Fibroblast of skin of abdomen (primary cell): ENCODE measurements around the gene CACHD1.
"Not testable (repeated sequence)": the region's sequence is repeated elsewhere in the genome, so short reads cannot be mapped to it uniquely, and the experiment has no call there.

Experiments
- DNase-seq: peaks from one replicate; pipeline ENCODE4 v3.0.0-alpha.2; 2013

CACHD1 gene

GRCh38 chr1:64597113-64597512, 127.2 kb downstream of the CACHD1 start:
- no peak for DNase-seq

- DNase-seq: peak; percentile 82
Measured at GRCh38 chr1:64598100-64598571, 128.2 kb downstream of the CACHD1 start.

GRCh38 chr1:64599242-64599641, 129.3 kb downstream of the CACHD1 start:
- DNase-seq: no peak

GRCh38 chr1:64601207-64601606, 131.3 kb downstream of the CACHD1 start:
- no peak for DNase-seq

GRCh38 chr1:64608005-64608650, 138.2 kb downstream of the CACHD1 start:
- peak; percentile 50 for DNase-seq

- no peak for DNase-seq
Measured at GRCh38 chr1:64608651-64609048, 138.7 kb downstream of the CACHD1 start.

GRCh38 chr1:64610950-64611349, 141.0 kb downstream of the CACHD1 start:
- DNase-seq: not testable (repeated sequence)

GRCh38 chr1:64616039-64616438, 146.1 kb downstream of the CACHD1 start:
- no peak for DNase-seq

GRCh38 chr1:64623750-64624191, 153.8 kb downstream of the CACHD1 start:
- DNase-seq: peak; percentile 91

- DNase-seq: peak; percentile 79
Measured at GRCh38 chr1:64624218-64624713, 154.3 kb downstream of the CACHD1 start.

GRCh38 chr1:64624808-64625207, 154.9 kb downstream of the CACHD1 start:
- DNase-seq: no peak

GRCh38 chr1:64630611-64631010, 160.7 kb downstream of the CACHD1 start:
- DNase-seq: no peak

GRCh38 chr1:64631346-64632034, 161.6 kb downstream of the CACHD1 start:
- DNase-seq: no peak

GRCh38 chr1:64632936-64633335, 163.0 kb downstream of the CACHD1 start:
- no peak for DNase-seq

- no peak for DNase-seq
Measured at GRCh38 chr1:64645735-64646134, 175.8 kb downstream of the CACHD1 start.

GRCh38 chr1:64650411-64650810, 180.5 kb downstream of the CACHD1 start:
- DNase-seq: no peak

GRCh38 chr1:64651841-64652240, 181.9 kb downstream of the CACHD1 start:
- no peak for DNase-seq

GRCh38 chr1:64653466-64653865, 183.5 kb downstream of the CACHD1 start:
- no peak for DNase-seq

- DNase-seq: no peak
Measured at GRCh38 chr1:64654519-64655341, 184.8 kb downstream of the CACHD1 start.

GRCh38 chr1:64655861-64656260, 185.9 kb downstream of the CACHD1 start:
- no peak for DNase-seq

GRCh38 chr1:64659478-64660138, 189.7 kb downstream of the CACHD1 start:
- DNase-seq: no peak

GRCh38 chr1:64663668-64664067, 193.7 kb downstream of the CACHD1 start:
- DNase-seq: peak; percentile 22

GRCh38 chr1:64664299-64664698, 194.4 kb downstream of the CACHD1 start:
- no peak for DNase-seq
